GM12872 (cell line): ENCODE data around the gene GNAO1.

Source experiments
- CTCF ChIP-seq: IDR thresholded peaks from 3 replicates; pipeline ENCODE4 v1.5.1; 2011; ENCODE audit warnings: low read depth, mild to moderate bottlenecking, low read length, moderate library complexity; ENCODE audit not compliant: insufficient read depth

Gene GNAO1

GRCh38 chr16:56198755-56199114, 7.4 kb downstream of the GNAO1 start:
- TF ChIP-seq CTCF = no peak

GRCh38 chr16:56199164-56199563, 7.9 kb downstream of the GNAO1 start:
- TF ChIP-seq CTCF = no peak

DNA sequence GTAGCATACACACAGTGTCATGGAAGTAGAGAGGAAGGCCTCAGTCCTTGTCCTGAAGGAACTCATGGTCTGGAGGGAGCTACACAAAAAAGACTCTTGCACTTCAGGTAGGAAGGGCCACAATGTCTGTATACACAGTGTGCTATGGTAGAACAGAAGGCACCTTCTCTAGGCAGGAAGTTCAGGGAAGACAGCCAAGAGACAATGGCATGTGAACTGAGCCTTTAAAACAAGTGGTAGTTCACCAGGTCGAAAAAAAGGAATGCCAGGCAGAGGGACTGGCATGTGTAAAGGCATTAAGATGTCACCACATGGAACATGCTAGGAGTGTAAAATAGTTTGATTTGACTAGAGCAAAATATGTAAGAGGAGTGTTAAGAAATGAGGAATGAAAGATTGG, 9.7 kb downstream of the GNAO1 start:
- no peak for TF ChIP-seq CTCF

DNA sequence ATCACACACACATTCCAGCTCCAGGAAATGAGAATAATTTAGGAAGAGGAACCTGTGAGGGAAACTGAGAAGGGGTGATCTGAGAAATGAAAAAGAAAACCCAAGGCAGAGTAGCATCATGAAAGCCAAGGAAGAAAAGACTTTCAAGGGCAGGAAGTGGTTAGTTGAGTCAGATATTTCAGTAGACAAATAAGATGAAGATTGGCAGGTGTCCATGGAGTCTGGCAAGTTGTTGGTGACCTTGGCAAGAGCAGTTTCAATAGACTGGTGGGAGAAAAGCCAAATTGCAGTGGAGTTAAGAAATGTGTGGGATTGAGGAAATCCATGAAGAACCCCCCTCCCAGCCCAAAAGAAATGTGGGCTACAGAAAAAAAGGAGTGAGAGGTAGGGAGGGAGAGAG, 10.7 kb downstream of the GNAO1 start:
- TF ChIP-seq CTCF = no peak

DNA sequence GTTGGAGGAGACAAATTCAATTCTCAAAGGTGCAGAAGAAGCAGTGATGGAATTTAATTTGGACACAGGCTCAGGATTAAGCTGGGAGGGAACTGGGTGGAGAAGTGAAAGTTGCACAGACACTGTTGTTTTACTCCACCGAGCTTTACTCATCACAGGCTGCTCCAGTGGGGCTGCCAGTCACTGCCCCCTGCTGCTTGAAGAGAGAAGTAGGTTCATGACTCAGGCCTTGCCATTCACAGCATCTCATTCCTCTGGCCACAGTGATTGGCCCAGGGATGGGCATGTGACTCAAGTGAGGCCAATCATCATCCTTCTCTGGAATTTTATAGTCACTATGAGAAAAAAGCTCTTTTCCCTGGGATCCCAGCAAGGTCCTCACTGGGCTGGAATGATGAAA, 11.8 kb downstream of the GNAO1 start:
- TF ChIP-seq CTCF = peak; percentile 63; the same call in 1 of the 3 replicates

GRCh38 chr16:56204816-56205215, 13.5 kb downstream of the GNAO1 start:
- no peak for TF ChIP-seq CTCF

DNA sequence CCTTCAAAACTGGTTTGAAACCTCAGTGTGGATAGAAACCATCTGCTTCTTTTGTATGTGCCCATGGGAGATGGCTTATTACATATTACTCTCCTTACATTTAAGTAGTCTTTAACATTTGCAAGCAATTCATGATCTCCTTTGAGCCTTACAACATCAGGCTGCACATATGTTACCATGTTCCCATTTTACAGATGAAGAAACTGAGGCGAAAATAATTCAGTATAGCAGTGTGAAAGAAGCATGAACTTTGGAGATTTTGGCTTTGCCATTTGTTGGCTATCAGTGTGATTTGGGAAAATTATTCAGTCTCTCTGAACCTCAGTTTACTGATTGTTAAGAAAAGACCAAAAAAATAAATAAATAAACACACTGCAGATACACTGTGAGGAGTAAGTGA, 15.7 kb downstream of the GNAO1 start:
- TF ChIP-seq CTCF = no peak

DNA sequence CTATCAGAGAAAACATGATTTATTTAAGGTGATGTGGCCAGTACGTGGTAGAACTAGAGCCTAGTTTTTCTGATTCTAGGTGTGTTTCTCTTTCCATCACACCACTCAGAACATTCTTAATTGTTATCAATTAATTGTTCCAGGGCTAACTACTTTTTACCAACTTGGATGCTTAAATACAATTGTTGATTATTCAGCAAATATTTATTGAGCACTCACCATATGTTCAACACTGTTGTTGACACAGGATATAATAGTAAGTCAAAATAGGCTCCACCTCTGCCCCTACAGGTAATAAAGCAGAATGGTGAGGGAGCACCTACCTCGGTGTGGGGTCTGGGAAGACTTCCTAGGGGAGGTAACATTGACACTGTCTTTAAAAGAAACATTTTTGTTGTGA, 16.1 kb downstream of the GNAO1 start:
- no peak for TF ChIP-seq CTCF
